Lung (tissue), 12 donors: ENCODE measurements around the gene CREB5. TPM values are rescaled to one million over a fixed set of nuclear protein-coding genes. Genes with fewer than 3 reads are reported as not detected.

Source experiments
- ATAC-seq: fragments of 200-7000 bp; cut with Tn5 transposase; one replicate; pipeline ENCODE4 v1.9.1; 2020; ENCODE audit warnings: moderate number of reproducible peaks; ENCODE audit not compliant: insufficient read depth, low FRiP score
- DNase-seq, 3 donors: peaks; one replicate each; pipeline ENCODE4 v3.0.0-alpha.2; 2013 to 2017
- H3K27ac ChIP-seq, 2 donors: one replicate each; pipeline ENCODE4 v1.5.1; 2013; ENCODE audit warnings: mild to moderate bottlenecking in 2 of 2, moderate library complexity in 2 of 2, control low read depth in 1 of 2, inconsistent platforms in 1 of 2, low read depth in 1 of 2, low read length in 1 of 2
- H3K27me3 ChIP-seq, 3 donors: one replicate each; pipeline ENCODE4 v1.5.1; 2013; ENCODE audit warnings: low read length in 2 of 3; ENCODE audit not compliant: control insufficient read depth in 3 of 3, insufficient read depth in 3 of 3
- H3K36me3 ChIP-seq, 4 donors: one replicate each; pipeline ENCODE4 v1.5.1; 2013; ENCODE audit warnings: low read length in 4 of 4, mild to moderate bottlenecking in 1 of 4, moderate library complexity in 1 of 4; ENCODE audit not compliant: control insufficient read depth in 4 of 4, insufficient read depth in 4 of 4
- H3K4me1 ChIP-seq, 5 donors: one replicate each; pipeline ENCODE4 v1.5.1; 2013; ENCODE audit warnings: low read length in 5 of 5, mild to moderate bottlenecking in 2 of 5, moderate library complexity in 1 of 5; ENCODE audit not compliant: control insufficient read depth in 5 of 5, insufficient read depth in 5 of 5
- H3K4me3 ChIP-seq: one replicate; pipeline ENCODE4 v1.5.1; 2013; ENCODE audit warnings: mild to moderate bottlenecking, control low read depth, moderate library complexity
- H3K9ac ChIP-seq, 2 donors: one replicate each; pipeline ENCODE4 v1.5.1; 2013; ENCODE audit warnings: low read length in 2 of 2, control low read depth in 1 of 2; ENCODE audit not compliant: insufficient read depth in 1 of 2
- H3K9me3 ChIP-seq, 4 donors: one replicate each; pipeline ENCODE4 v1.5.1; 2013; ENCODE audit warnings: low read length in 3 of 4, mild to moderate bottlenecking in 1 of 4, moderate library complexity in 1 of 4; ENCODE audit not compliant: control insufficient read depth in 4 of 4, insufficient read depth in 3 of 4
- CTCF ChIP-seq: IDR thresholded peaks from 2 replicates; pipeline ENCODE4 v1.5.1; 2012; ENCODE audit warnings: mild to moderate bottlenecking; ENCODE audit errors: control extremely low read depth, extremely low read depth
- WGBS, 2 donors: extraction: QIAGEN DNeasy Blood & Tissue Kit; methylation state at CpG; one replicate each; pipeline ENCODE4 v1.1.7; 2013; 5-methylcytosine and 5-hydroxymethylcytosine counted together
- polyA plus RNA-seq, 2 donors: library from polyadenylated mRNA; stranded (reverse); fragments of 200-250 nt; gene quantifications; one replicate each; pipeline ENCODE4 v1.2.1, GENCODE V29; 2013
- total RNA-seq, 2 donors: library from RNA; depleted of rRNA in 1 of 2; stranded (reverse); fragments of >200 nt in 1 of 2; gene quantifications; one replicate each; pipeline ENCODE4 v1.2.1, GENCODE V29; 2014 to 2021
- donor health status: control.
- donor health status: control.
- donor health status: Bipolar disorder and iron deficiency.
- donor health status: healthy.
- donor health status: DM: yes; HTN: yes; CAD: no.

CREB5 gene
- total and polyA plus RNA-seq, 4 donors, result 2.7 to 23.1 (median 9.6) TPM

DNA sequence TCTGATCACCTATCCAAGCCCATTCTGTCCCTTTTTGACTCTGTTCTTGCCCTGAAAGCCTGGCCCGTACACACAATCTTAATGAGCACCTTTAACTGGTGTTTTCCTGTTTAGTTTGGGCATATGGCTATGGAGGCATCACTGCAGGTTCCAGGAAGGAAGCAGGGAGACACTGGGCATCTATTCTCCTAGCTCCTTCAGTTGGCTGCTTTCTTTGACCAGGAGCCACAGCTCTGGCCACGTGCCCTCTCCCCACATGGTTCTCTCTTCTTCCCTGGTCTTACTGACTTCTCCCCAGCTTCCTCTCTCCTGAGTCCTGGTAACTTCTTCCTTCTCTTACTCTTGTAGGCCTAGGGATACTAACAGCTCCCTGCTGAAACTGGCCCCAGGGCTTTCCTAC lies 144.4 kb downstream of the CREB5 start:
- no peak for ATAC-seq
- 70 to 72% methylated on average over 2 of the region's 2 CpGs for WGBS, 2 donors

GRCh38 chr7:28558236-28558635 lies 145.9 kb downstream of the CREB5 start:
- H3K9me3 ChIP-seq, result no peaks in the 10 kb centered on the region
- ATAC-seq (no peak), DNase-seq (no peak)
- no peak for TF ChIP-seq CTCF
- H3K27ac ChIP-seq, result no peak overlapping the region
- 82% methylated on average over 1 of the region's 1 CpG for WGBS, 2 donors
- no peak overlapping the region for H3K9ac ChIP-seq
- no peaks in the 10 kb centered on the region for H3K36me3 ChIP-seq
- H3K4me3 ChIP-seq, result no peak overlapping the region
- peaks cover 0 to 12% (median 3%) of the 10 kb centered on the region in 5 donors for H3K4me1 ChIP-seq
- no peaks in the 10 kb centered on the region for H3K27me3 ChIP-seq

More for the DNA sequence above, 144.4 kb downstream of the CREB5 start:
- no peak for TF ChIP-seq CTCF
- Histone ChIP-seq H3K27me3 (no peaks in the 10 kb centered on the region), H3K4me3 (no peak overlapping the region), H3K9me3 (no peaks in the 10 kb centered on the region), H3K27ac (no peak overlapping the region), H3K9ac (no peak overlapping the region), H3K36me3 (no peaks in the 10 kb centered on the region), H3K4me1 (peaks cover 2 to 18% (median 4%) of the 10 kb centered on the region in 5 donors)
- no peak for DNase-seq

GRCh38 chr7:28560767-28561166 lies 148.4 kb downstream of the CREB5 start:
- Histone ChIP-seq H3K4me3 (no peak overlapping the region), H3K27ac (no peak overlapping the region), H3K4me1 (peaks cover 0 to 1% (median 0%) of the 10 kb centered on the region in 5 donors), H3K27me3 (no peaks in the 10 kb centered on the region), H3K36me3 (no peaks in the 10 kb centered on the region), H3K9me3 (no peaks in the 10 kb centered on the region), H3K9ac (no peak overlapping the region)
- 34 to 80% methylated on average over 38 of the region's 38 CpGs for WGBS, 2 donors
- ATAC-seq, result no peak
- no peak for TF ChIP-seq CTCF
- no peak for DNase-seq

GRCh38 chr7:28564033-28564432 lies 151.7 kb downstream of the CREB5 start:
- WGBS, 2 donors, result 88% methylated on average over 3 of the region's 3 CpGs

More at GRCh38 chr7:28564033-28564432, 151.7 kb downstream of the CREB5 start:
- H3K36me3 ChIP-seq, result no peaks in the 10 kb centered on the region
- H3K9ac ChIP-seq, result no peak overlapping the region
- H3K4me3 ChIP-seq, result no peak overlapping the region
- ATAC-seq, result no peak
- TF ChIP-seq CTCF, result no peak
- H3K27me3 ChIP-seq, result no peaks in the 10 kb centered on the region
- no peak overlapping the region for H3K27ac ChIP-seq
- no peaks in the 10 kb centered on the region for H3K4me1 ChIP-seq
- H3K9me3 ChIP-seq, result peaks cover 0 to 2% (median 0%) of the 10 kb centered on the region in 4 donors
- no peak for DNase-seq
